T-cell (primary cell): ENCODE results near the gene UTP14C. TPM values are rescaled to one million over a fixed set of nuclear protein-coding genes. Genes with fewer than 3 reads are reported as not detected.

Source experiments
- ATAC-seq, 4 experiments: fragments of 200-7000 bp in 3 of 4; fragments of 150-1000 bp in 1 of 4; cut with Tn5 transposase; replicated peaks in 1 of 4; 1 replicate in 3 of 4; 2 replicates in 1 of 4; pipeline ENCODE4 v1.10.0; 2021; ENCODE audit warnings: moderate library complexity in 3 of 4, mild to moderate bottlenecking in 2 of 4, moderate number of reproducible peaks in 1 of 4
- CTCF ChIA-PET, 2 donors: fragments of 300-600 bp; sonication (Branson Sonifier 250); formaldehyde crosslinking; loops; one replicate each; lab custom pipeline; 2022; ENCODE audit warnings: antibody characterized with exemption in 2 of 2; lab: Charles Lee
- POLR2A ChIA-PET, 2 donors: fragments of 300-600 bp; sonication (Branson Sonifier 250); formaldehyde crosslinking; loops; one replicate each; lab custom pipeline; 2022; ENCODE audit warnings: antibody characterized with exemption in 2 of 2; lab: Charles Lee
- DNase-seq, 35 experiments: peaks; one replicate each; pipeline versions ENCODE4 v3.0.0 to v3.0.0-alpha.2; 2013 to 2023
- H3K27ac ChIP-seq: one replicate; pipeline ENCODE4 v1.5.1; 2013; ENCODE audit warnings: low read length
- H3K27me3 ChIP-seq, 2 experiments: replicated peaks in 1 of 2; 1 replicate in 1 of 2; 2 replicates in 1 of 2; pipeline versions ENCODE4 v1.6.1 to v1.7.0; 2013; ENCODE audit warnings: low read length in 1 of 2, mixed read lengths in 1 of 2; ENCODE audit not compliant: control insufficient read depth in 2 of 2, insufficient read depth in 2 of 2; ENCODE audit errors: extremely low read depth in 1 of 2
- H3K36me3 ChIP-seq, 2 donors: 1 replicate in 1 of 2; 2 replicates in 1 of 2; pipeline versions ENCODE4 v1.6.1 to v1.7.0; 2013; ENCODE audit warnings: low read length in 1 of 2; ENCODE audit not compliant: control insufficient read depth in 2 of 2, insufficient read depth in 1 of 2; ENCODE audit errors: extremely low read depth in 1 of 2
- H3K4me1 ChIP-seq, 2 experiments: 1 replicate in 1 of 2; 2 replicates in 1 of 2; pipeline versions ENCODE4 v1.6.1 to v1.7.0; 2013; ENCODE audit warnings: low read length in 2 of 2, mixed read lengths in 1 of 2; ENCODE audit not compliant: insufficient read depth in 2 of 2, control insufficient read depth in 1 of 2; ENCODE audit errors: extremely low read depth in 1 of 2
- H3K4me3 ChIP-seq, 2 donors: 1 replicate in 1 of 2; 2 replicates in 1 of 2; pipeline versions ENCODE4 v1.5.1 to v1.7.0; 2013; ENCODE audit warnings: mild to moderate bottlenecking in 2 of 2, low read length in 1 of 2, moderate library complexity in 1 of 2; ENCODE audit not compliant: control insufficient read depth in 1 of 2; ENCODE audit errors: extremely low read depth in 1 of 2
- H3K9me3 ChIP-seq: 2 replicates; pipeline ENCODE4 v1.7.0; 2013
- H3K27ac Mint-ChIP-seq, 2 donors: one replicate each; pipeline ENCODE4 v1.8.0; 2020 to 2021; ENCODE audit warnings: mild to moderate bottlenecking in 2 of 2, mixed read lengths in 2 of 2
- H3K27me3 Mint-ChIP-seq, 2 donors: one replicate each; pipeline ENCODE4 v1.8.0; 2021 to 2022; ENCODE audit warnings: mixed read lengths in 2 of 2
- H3K36me3 Mint-ChIP-seq: one replicate; pipeline ENCODE4 v1.8.0; 2021; ENCODE audit warnings: mixed read lengths
- H3K4me1 Mint-ChIP-seq, 3 donors: one replicate each; pipeline ENCODE4 v1.8.0; 2020 to 2022; ENCODE audit warnings: mixed read lengths in 3 of 3, mild to moderate bottlenecking in 1 of 3
- H3K4me3 Mint-ChIP-seq, 3 donors: one replicate each; pipeline ENCODE4 v1.8.0; 2020 to 2022; ENCODE audit warnings: mild to moderate bottlenecking in 3 of 3, mixed read lengths in 3 of 3, moderate library complexity in 3 of 3
- H3K9me3 Mint-ChIP-seq, 3 donors: one replicate each; pipeline ENCODE4 v1.8.0; 2020 to 2022; ENCODE audit warnings: mixed read lengths in 3 of 3
- WGBS: methylation state at CpG from one replicate; pipeline ENCODE4 v1.1.5; 2013; ENCODE audit warnings: missing lambda C conversion rate; ENCODE audit not compliant: insufficient coverage; 5-methylcytosine and 5-hydroxymethylcytosine counted together
- total RNA-seq, 35 experiments: library from RNA in 6 of 35; stranded (reverse) in 6 of 35; fragments of 120-200 nt in 1 of 35; gene quantifications; one replicate each; pipeline versions ENCODE4 v1.2.1 to v1.2.4 and lab custom pipeline; 2013 to 2026

The UTP14C gene
- total RNA-seq, 5 donors from 2014 or later (not counting 1 experiment from before 2014, with no cell fraction given) = 4.3 to 13.0 (median 11.0) TPM

DNA sequence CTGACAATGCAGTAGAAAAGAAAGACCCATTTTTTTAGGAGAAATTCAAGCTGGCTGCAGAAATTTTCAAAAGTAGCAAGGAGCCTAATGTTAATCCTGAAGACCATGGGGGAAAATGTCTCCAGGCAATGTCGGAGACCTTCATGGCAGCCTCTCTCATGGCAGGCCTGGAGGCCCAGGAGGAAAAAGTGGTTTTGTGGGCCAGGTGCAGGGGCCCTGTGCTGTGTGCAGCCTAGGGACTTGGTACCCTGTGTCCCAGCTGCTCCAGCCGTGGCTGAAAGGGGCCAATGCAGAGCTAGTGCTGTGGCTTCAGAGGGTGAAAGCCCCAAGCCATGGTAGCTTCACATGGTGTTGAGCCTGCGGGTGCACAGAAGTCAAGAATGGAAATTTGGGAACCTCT lies 8.2 kb upstream of the UTP14C start:
- ChIA-PET POLR2A (no interaction called here), CTCF (no interaction called here)
- DNase-seq (no peak), ATAC-seq (no peak)
- Histone ChIP-seq H3K27ac (no peak overlapping the region), H3K4me3 (no peak overlapping the region), H3K4me1 (peaks cover 3 to 13% of the 10 kb centered on the region in 2 experiments), H3K27me3 (peaks cover 0 to 3% of the 10 kb centered on the region in 2 experiments), H3K36me3 (peaks cover 4 to 19% of the 10 kb centered on the region in 2 donors), H3K9me3 (no peaks in the 10 kb centered on the region)
- Mint-ChIP-seq H3K27me3 (peaks cover under 1% of the 10 kb centered on the region in 2 donors), H3K4me3 (no peak overlapping the region), H3K27ac (no peak overlapping the region), H3K36me3 (peaks cover 34% of the 10 kb centered on the region), H3K9me3 (no peaks in the 10 kb centered on the region), H3K4me1 (peaks cover 40 to 55% (median 52%) of the 10 kb centered on the region in 3 donors)
- 100% methylated on average over 3 of the region's 3 CpGs for WGBS

DNA sequence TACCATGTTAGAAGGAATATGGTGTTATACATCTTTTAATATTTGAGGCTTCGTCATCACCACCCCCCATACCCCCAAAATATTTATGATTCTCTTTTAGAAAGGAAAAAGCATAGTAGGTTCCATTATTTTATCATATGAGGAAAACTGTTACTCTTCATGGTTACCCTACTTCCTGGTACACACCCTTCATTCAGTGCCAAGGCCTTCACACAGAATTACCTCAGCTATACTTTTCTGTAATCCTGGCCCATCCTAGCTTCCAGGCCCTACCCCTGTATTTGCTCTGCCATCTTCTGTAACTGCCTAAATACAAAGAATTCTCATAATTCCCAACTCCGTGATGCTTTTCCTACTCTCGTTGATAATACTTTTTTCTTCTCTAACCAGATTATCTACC lies 4.3 kb upstream of the UTP14C start:
- H3K36me3 Mint-ChIP-seq = peaks cover 65% of the 10 kb centered on the region

DNA sequence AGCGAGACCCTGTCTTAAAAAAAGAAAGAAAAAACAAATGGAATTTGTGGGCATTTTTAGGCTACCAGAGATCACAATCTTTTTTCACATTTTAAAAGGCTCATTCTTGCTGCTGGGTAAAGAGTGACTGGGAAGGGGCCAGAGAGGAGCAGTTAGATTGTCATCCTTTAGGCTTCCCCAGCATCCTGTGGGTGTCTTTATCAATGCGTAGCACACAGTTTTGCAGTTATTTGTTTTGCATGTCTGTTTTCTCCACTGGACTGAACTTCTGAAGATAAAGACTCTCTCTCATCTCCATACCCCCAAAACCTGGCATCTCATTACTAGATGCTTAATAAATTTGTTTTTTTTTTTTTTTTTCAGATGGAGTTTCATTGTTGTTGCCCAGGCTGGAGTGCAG lies 2.1 kb upstream of the UTP14C start:
- H3K4me3 ChIP-seq = no peak overlapping the region

More for the DNA sequence above, 4.3 kb upstream of the UTP14C start:
- H3K27ac Mint-ChIP-seq = no peak overlapping the region
- ChIA-PET POLR2A (no interaction called here), CTCF (no interaction called here)
- no peaks in the 10 kb centered on the region for H3K27me3 Mint-ChIP-seq
- Histone ChIP-seq H3K36me3 (peaks cover 4 to 51% of the 10 kb centered on the region in 2 donors), H3K4me3 (no peak overlapping the region), H3K4me1 (no peaks in the 10 kb centered on the region), H3K27ac (no peak overlapping the region), H3K9me3 (no peaks in the 10 kb centered on the region), H3K27me3 (no peaks in the 10 kb centered on the region)
- DNase-seq = no peak
- H3K4me3 Mint-ChIP-seq = no peak overlapping the region
- peaks cover 34 to 43% (median 41%) of the 10 kb centered on the region in 3 donors for H3K4me1 Mint-ChIP-seq
- no peak for ATAC-seq
- H3K9me3 Mint-ChIP-seq = no peaks in the 10 kb centered on the region
- WGBS = 100% methylated on average over 2 of the region's 3 CpGs

DNA sequence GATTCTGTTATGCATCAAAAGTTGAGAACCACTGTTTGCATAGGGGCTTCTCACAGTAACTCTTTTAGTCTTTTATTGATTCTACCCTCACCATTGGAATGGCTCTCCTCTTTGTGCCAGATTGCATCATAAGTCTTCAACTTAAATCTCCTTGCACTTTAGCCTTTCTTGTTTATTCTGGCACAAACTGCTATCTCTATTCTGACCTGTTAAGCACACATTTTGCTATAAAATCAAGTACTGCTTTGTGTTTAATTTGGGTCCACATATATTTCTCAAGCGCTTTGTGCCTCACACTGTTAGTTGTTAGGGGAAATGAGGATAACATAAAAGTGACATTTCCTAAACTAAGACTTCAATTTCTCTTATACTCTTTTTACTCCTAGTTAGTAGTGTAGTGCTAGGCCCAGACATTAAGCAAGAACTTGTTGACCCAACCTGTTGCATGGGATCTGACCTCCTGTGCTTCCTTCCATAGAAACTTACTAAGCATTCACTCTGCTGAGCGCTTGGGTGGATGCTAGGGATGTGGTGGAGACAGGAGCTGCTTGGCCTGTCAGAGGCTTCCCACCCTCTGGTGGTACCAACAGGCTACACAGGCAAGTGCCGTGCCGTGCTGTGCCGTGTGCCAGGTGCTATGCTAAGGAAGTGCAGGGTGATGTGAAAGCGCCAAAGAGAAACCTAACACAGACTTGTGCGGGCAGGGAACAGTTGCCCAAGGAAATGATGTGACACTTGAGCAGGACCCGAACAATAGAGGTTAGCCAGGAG lies 1.2 kb downstream of the UTP14C start:
- ChIA-PET CTCF (interaction anchor here in 1 of 2 donors (0.6 kb wide), 1 partner anchor 100 kb away, joined by 3 read pairs; no protein-coding TSS in a partner anchor), POLR2A (no interaction called here)
- WGBS = 96% methylated on average over 6 of the region's 8 CpGs
- H3K9me3 ChIP-seq = no peaks in the 10 kb centered on the region
- H3K9me3 Mint-ChIP-seq = peaks cover 10 to 18% (median 12%) of the 10 kb centered on the region in 3 donors
- H3K27ac ChIP-seq = no peak overlapping the region
- DNase-seq = no peak
- no peak overlapping the region for H3K4me3 ChIP-seq
- peaks cover 0 to 56% of the 10 kb centered on the region in 2 donors for H3K36me3 ChIP-seq
- H3K27ac Mint-ChIP-seq = no peak overlapping the region
- peaks cover 0 to 10% of the 10 kb centered on the region in 2 experiments for H3K4me1 ChIP-seq
- peaks cover 90% of the 10 kb centered on the region for H3K36me3 Mint-ChIP-seq
- H3K27me3 ChIP-seq = no peaks in the 10 kb centered on the region
- no peak overlapping the region for H3K4me3 Mint-ChIP-seq
- H3K4me1 Mint-ChIP-seq = peaks cover 33 to 39% (median 37%) of the 10 kb centered on the region in 3 donors
- no peaks in the 10 kb centered on the region for H3K27me3 Mint-ChIP-seq
- ATAC-seq = no peak

More for the DNA sequence above, 2.1 kb upstream of the UTP14C start:
- no peak for ATAC-seq
- Mint-ChIP-seq H3K4me3 (no peak overlapping the region), H3K27ac (no peak overlapping the region), H3K27me3 (no peaks in the 10 kb centered on the region), H3K9me3 (peaks cover 6 to 14% (median 12%) of the 10 kb centered on the region in 3 donors), H3K4me1 (peaks cover 40 to 52% (median 43%) of the 10 kb centered on the region in 3 donors), H3K36me3 (peaks cover 80% of the 10 kb centered on the region)
- Histone ChIP-seq H3K27ac (no peak overlapping the region), H3K27me3 (no peaks in the 10 kb centered on the region), H3K9me3 (no peaks in the 10 kb centered on the region), H3K36me3 (peaks cover 4 to 67% of the 10 kb centered on the region in 2 donors), H3K4me1 (peaks cover 0 to 10% of the 10 kb centered on the region in 2 experiments)
- ChIA-PET POLR2A (no interaction called here), CTCF (no interaction called here)
- no peak for DNase-seq
- WGBS = no CpG with 5 or more reads among the region's 2 CpGs

DNA sequence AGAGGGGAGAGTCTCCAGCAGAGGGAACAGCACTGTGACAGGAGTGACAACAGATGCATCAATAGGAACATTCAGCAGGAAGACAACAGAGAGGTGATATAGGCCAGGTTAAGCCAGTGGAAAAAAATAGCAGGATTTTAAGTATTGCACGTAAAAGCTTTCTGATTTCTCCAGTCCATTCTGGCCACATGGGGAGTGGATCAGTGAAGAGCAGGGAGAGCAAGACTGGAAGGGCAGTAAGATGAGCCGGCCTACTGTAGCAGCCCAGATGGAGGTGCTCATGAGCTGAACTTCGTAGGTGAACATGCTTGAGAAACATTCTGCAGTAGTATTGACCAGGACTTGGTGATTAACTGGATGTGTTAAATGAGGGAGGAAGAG lies 1.7 kb downstream of the UTP14C start:
- peaks cover 31 to 39% (median 32%) of the 10 kb centered on the region in 3 donors for H3K4me1 Mint-ChIP-seq
- peaks cover 86% of the 10 kb centered on the region for H3K36me3 Mint-ChIP-seq
- no peaks in the 10 kb centered on the region for H3K9me3 ChIP-seq
- no peak overlapping the region for H3K27ac Mint-ChIP-seq
- no peak overlapping the region for H3K4me3 ChIP-seq
- ChIA-PET CTCF (no interaction called here), POLR2A (no interaction called here)
- H3K27me3 ChIP-seq = no peaks in the 10 kb centered on the region
- H3K27ac ChIP-seq = no peak overlapping the region
- H3K4me3 Mint-ChIP-seq = no peak overlapping the region
- H3K36me3 ChIP-seq = peaks cover 0 to 51% of the 10 kb centered on the region in 2 donors
- H3K4me1 ChIP-seq = peaks cover 0 to 10% of the 10 kb centered on the region in 2 experiments
- peaks cover 10 to 18% (median 12%) of the 10 kb centered on the region in 3 donors for H3K9me3 Mint-ChIP-seq
- ATAC-seq = no peak
- no peak for DNase-seq
- 100% methylated on average over 2 of the region's 3 CpGs for WGBS
- no peaks in the 10 kb centered on the region for H3K27me3 Mint-ChIP-seq

DNA sequence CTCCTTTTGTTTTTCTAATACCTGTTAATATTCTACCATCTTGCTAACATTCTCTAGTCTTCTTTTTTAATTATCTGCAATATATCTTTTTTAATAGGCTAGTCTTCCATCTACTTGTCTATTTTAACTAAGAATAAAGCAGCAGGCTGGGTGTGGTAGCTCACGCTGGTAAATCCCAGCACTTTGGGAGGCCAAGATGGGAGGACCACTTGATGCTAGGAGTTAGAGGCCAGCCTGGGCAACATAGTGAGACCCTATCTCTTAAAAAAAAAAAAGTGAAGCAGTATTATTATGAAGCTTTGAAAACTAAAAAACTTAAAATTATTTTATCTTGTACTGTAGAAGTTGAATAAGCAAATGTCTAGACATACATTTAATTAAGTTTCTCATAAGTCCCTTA lies 3.3 kb downstream of the UTP14C start:
- Histone ChIP-seq H3K36me3 (peaks cover 0 to 38% of the 10 kb centered on the region in 2 donors), H3K4me3 (no peak overlapping the region), H3K27me3 (no peaks in the 10 kb centered on the region), H3K9me3 (no peaks in the 10 kb centered on the region), H3K27ac (no peak overlapping the region), H3K4me1 (peaks cover 0 to 10% of the 10 kb centered on the region in 2 experiments)
- peaks cover 77% of the 10 kb centered on the region for H3K36me3 Mint-ChIP-seq
- no peak overlapping the region for H3K27ac Mint-ChIP-seq
- no peak overlapping the region for H3K4me3 Mint-ChIP-seq
- H3K9me3 Mint-ChIP-seq = peaks cover 10 to 18% (median 12%) of the 10 kb centered on the region in 3 donors
- ChIA-PET CTCF (no interaction called here), POLR2A (no interaction called here)
- peaks cover 30 to 42% (median 38%) of the 10 kb centered on the region in 3 donors for H3K4me1 Mint-ChIP-seq
- ATAC-seq = no peak
- WGBS = 100% methylated on average over 1 of the region's 1 CpG
- H3K27me3 Mint-ChIP-seq = no peaks in the 10 kb centered on the region
- no peak for DNase-seq
